Neuronal stem cell (in vitro differentiated cells): Measurements from ENCODE around the gene DTX1.
A peak's percentile ranks its signal among the peaks of the same experiment; 100 is the strongest.

Experiments
- DNase-seq: peaks from one replicate; pipeline ENCODE4 v3.0.0-alpha.2; 2013; ENCODE audit warnings: low spot score
- H2AFZ ChIP-seq: one replicate; pipeline ENCODE4 v1.6.1; 2013; ENCODE audit warnings: mild to moderate bottlenecking, low read length, inconsistent platforms
- H2AK5ac ChIP-seq: 2 replicates; pipeline ENCODE4 v1.6.1; 2013; ENCODE audit warnings: low read depth, mild to moderate bottlenecking, inconsistent platforms, low read length, moderate library complexity, mixed read lengths
- H2BK120ac ChIP-seq: 2 replicates; pipeline ENCODE4 v1.6.1; 2013; ENCODE audit warnings: low read depth, mild to moderate bottlenecking, inconsistent platforms, low read length, moderate library complexity, mixed read lengths
- H2BK12ac ChIP-seq: one replicate; pipeline ENCODE4 v1.6.1; 2013; ENCODE audit warnings: low read length, inconsistent platforms
- H2BK15ac ChIP-seq: 2 replicates; pipeline ENCODE4 v1.6.1; 2013; ENCODE audit warnings: mild to moderate bottlenecking, low read length, inconsistent platforms, mixed read lengths
- H2BK5ac ChIP-seq: one replicate; pipeline ENCODE4 v1.6.1; 2013; ENCODE audit warnings: inconsistent platforms, mild to moderate bottlenecking, low read length, moderate library complexity
- H3K14ac ChIP-seq: one replicate; pipeline ENCODE4 v1.6.1; 2013; ENCODE audit warnings: low read length, inconsistent platforms
- H3K18ac ChIP-seq: 2 replicates; pipeline ENCODE4 v1.6.1; 2013; ENCODE audit warnings: low read length, inconsistent platforms
- H3K23ac ChIP-seq: 2 replicates; pipeline ENCODE4 v1.6.1; 2013; ENCODE audit warnings: low read depth, mild to moderate bottlenecking, mixed read lengths, low read length, inconsistent platforms; ENCODE audit not compliant: poor library complexity
- H3K27ac ChIP-seq: replicated peaks from 3 replicates; pipeline ENCODE4 v1.5.1; 2013; ENCODE audit warnings: low read length, inconsistent platforms
- H3K27me3 ChIP-seq, 3 experiments: 2 replicates each; pipeline ENCODE4 v1.6.1; 2013; ENCODE audit warnings: low read length in 3 of 3, mild to moderate bottlenecking in 2 of 3, inconsistent platforms in 1 of 3, low read depth in 1 of 3, mixed read lengths in 1 of 3, moderate library complexity in 1 of 3; ENCODE audit not compliant: control insufficient read depth in 3 of 3, insufficient read depth in 3 of 3
- H3K36me3 ChIP-seq, 2 donors: replicated peaks in 1 of 2; 2 replicates each; pipeline ENCODE4 v1.6.1; 2013; ENCODE audit warnings: low read length in 2 of 2; ENCODE audit not compliant: control insufficient read depth in 2 of 2, insufficient read depth in 2 of 2
- H3K4ac ChIP-seq: 2 replicates; pipeline ENCODE4 v1.6.1; 2013; ENCODE audit warnings: inconsistent platforms, mild to moderate bottlenecking, low read length, moderate library complexity
- H3K4me1 ChIP-seq, 2 donors: 1 replicate in 1 of 2; 2 replicates in 1 of 2; pipeline ENCODE4 v1.6.1; 2013; ENCODE audit warnings: low read length in 2 of 2, low read depth in 1 of 2; ENCODE audit not compliant: control insufficient read depth in 2 of 2, insufficient read depth in 1 of 2
- H3K4me2 ChIP-seq: one replicate; pipeline ENCODE4 v1.6.1; 2013; ENCODE audit warnings: mild to moderate bottlenecking, low read length, inconsistent platforms; ENCODE audit not compliant: insufficient read depth, poor library complexity, severe bottlenecking
- H3K4me3 ChIP-seq, 2 donors: 2 replicates each; pipeline ENCODE4 v1.5.1; 2013; ENCODE audit warnings: low read length in 2 of 2, mild to moderate bottlenecking in 2 of 2, inconsistent platforms in 1 of 2, moderate library complexity in 1 of 2
- H3K79me1 ChIP-seq: one replicate; pipeline ENCODE4 v1.6.1; 2013; ENCODE audit warnings: low read depth, mild to moderate bottlenecking, inconsistent platforms, low read length, moderate library complexity
- H3K9ac ChIP-seq: one replicate; pipeline ENCODE4 v1.6.1; 2013; ENCODE audit warnings: mild to moderate bottlenecking, low read depth, low read length, inconsistent platforms; ENCODE audit not compliant: poor library complexity
- H3K9me3 ChIP-seq, 2 donors: replicated peaks in 1 of 2; 2 replicates each; pipeline versions ENCODE3 to v1.6.1; 2013; ENCODE audit warnings: low read length in 2 of 2, mild to moderate bottlenecking in 2 of 2, inconsistent platforms in 1 of 2, low read depth in 1 of 2, mixed read lengths in 1 of 2, moderate library complexity in 1 of 2; ENCODE audit not compliant: control insufficient read depth in 2 of 2, insufficient read depth in 1 of 2
- H4K8ac ChIP-seq: one replicate; pipeline ENCODE4 v1.6.1; 2013; ENCODE audit warnings: low read depth, mild to moderate bottlenecking, inconsistent platforms, low read length, moderate library complexity
- H4K91ac ChIP-seq: one replicate; pipeline ENCODE4 v1.6.1; 2013; ENCODE audit warnings: low read length, low read depth, mild to moderate bottlenecking, inconsistent platforms; ENCODE audit not compliant: poor library complexity
- WGBS, 2 donors: extraction: QIAGEN DNeasy Blood & Tissue Kit; methylation state at CpG; one replicate each; pipeline ENCODE4 v1.1.7; 2013; ENCODE audit warnings: missing lambda C conversion rate in 2 of 2, mixed read lengths in 1 of 2; ENCODE audit not compliant: insufficient read length in 2 of 2, insufficient replicate concordance in 1 of 2; ENCODE audit errors: extremely low coverage in 2 of 2; 5-methylcytosine and 5-hydroxymethylcytosine counted together

The DTX1 gene

GRCh38 chr12:113096675-113097461, 40.3 kb downstream of the DTX1 start:
- Histone ChIP-seq H2BK120ac (no peak overlapping the region), H3K23ac (no peak overlapping the region), H3K14ac (no peak overlapping the region), H3K79me1 (peaks cover 2% of the 10 kb centered on the region), H2BK12ac (no peak overlapping the region), H3K27me3 (peaks cover 0 to 6% (median 0%) of the 10 kb centered on the region in 3 experiments), H2BK15ac (peak overlapping the region; percentile 7), H4K91ac (no peak overlapping the region), H4K8ac (no peak overlapping the region), H3K4ac (no peak overlapping the region), H3K18ac (peak overlapping the region; percentile 9), H3K4me1 (peaks cover 8 to 12% of the 10 kb centered on the region in 2 donors), H2BK5ac (no peak overlapping the region), H2AFZ (no peak overlapping the region), H3K36me3 (no peaks in the 10 kb centered on the region), H3K4me2 (no peak overlapping the region), H3K27ac (no peak overlapping the region), H2AK5ac (peak overlapping the region; percentile 29), H3K9ac (peak overlapping the region; percentile 63), H3K9me3 (no peaks in the 10 kb centered on the region), H3K4me3 (no peak overlapping the region)
- no CpG with 5 or more reads among the region's 30 CpGs for WGBS, 2 donors
- DNase-seq: no peak

- Histone ChIP-seq H4K8ac (no peak overlapping the region), H3K4ac (no peak overlapping the region), H3K9ac (no peak overlapping the region), H3K23ac (no peak overlapping the region), H2AK5ac (no peak overlapping the region), H2AFZ (peak overlapping the region; percentile 47), H3K18ac (no peak overlapping the region), H3K27me3 (peaks cover 0 to 2% (median 0%) of the 10 kb centered on the region in 3 experiments), H2BK120ac (no peak overlapping the region), H2BK15ac (no peak overlapping the region), H3K79me1 (peaks cover 2% of the 10 kb centered on the region), H3K27ac (no peak overlapping the region), H3K4me1 (peaks cover 8 to 12% of the 10 kb centered on the region in 2 donors), H3K14ac (no peak overlapping the region), H3K36me3 (no peaks in the 10 kb centered on the region), H2BK12ac (no peak overlapping the region), H2BK5ac (no peak overlapping the region), H3K9me3 (no peaks in the 10 kb centered on the region), H3K4me2 (peak overlapping the region; percentile 34), H4K91ac (no peak overlapping the region), H3K4me3 (no peak overlapping the region)
- WGBS, 2 donors: no CpG with 5 or more reads among the region's 14 CpGs
- DNase-seq: peak; percentile 40
Observed at GRCh38 chr12:113097716-113098440, 41.3 kb downstream of the DTX1 start.

GRCh38 chr12:113098441-113099028, 42.0 kb downstream of the DTX1 start:
- Histone ChIP-seq H4K8ac (no peak overlapping the region), H3K14ac (no peak overlapping the region), H2AFZ (peak overlapping the region; percentile 47), H2BK12ac (no peak overlapping the region), H3K9me3 (no peaks in the 10 kb centered on the region), H3K4me1 (peaks cover 8 to 11% of the 10 kb centered on the region in 2 donors), H3K18ac (no peak overlapping the region), H3K4ac (no peak overlapping the region), H3K23ac (no peak overlapping the region), H3K4me2 (no peak overlapping the region), H2BK5ac (no peak overlapping the region), H3K36me3 (no peaks in the 10 kb centered on the region), H3K4me3 (no peak overlapping the region), H3K27me3 (peaks cover 0 to 4% (median 0%) of the 10 kb centered on the region in 3 experiments), H3K27ac (no peak overlapping the region), H2BK15ac (no peak overlapping the region), H2BK120ac (no peak overlapping the region), H3K79me1 (peaks cover 2% of the 10 kb centered on the region), H3K9ac (no peak overlapping the region), H2AK5ac (no peak overlapping the region), H4K91ac (no peak overlapping the region)
- DNase-seq: peak; percentile 56
- WGBS, 2 donors: no CpG with 5 or more reads among the region's 15 CpGs

- Histone ChIP-seq H3K36me3 (no peaks in the 10 kb centered on the region), H2AK5ac (no peak overlapping the region), H4K91ac (no peak overlapping the region), H3K9me3 (no peaks in the 10 kb centered on the region), H3K23ac (no peak overlapping the region), H3K4me1 (peaks cover 8 to 11% of the 10 kb centered on the region in 2 donors), H3K4ac (no peak overlapping the region), H3K27me3 (peaks cover 0 to 11% (median 0%) of the 10 kb centered on the region in 3 experiments), H3K18ac (no peak overlapping the region), H3K79me1 (peaks cover 2% of the 10 kb centered on the region), H3K14ac (no peak overlapping the region), H2BK15ac (no peak overlapping the region), H3K9ac (no peak overlapping the region), H3K4me2 (no peak overlapping the region), H2AFZ (no peak overlapping the region), H2BK5ac (no peak overlapping the region), H2BK120ac (no peak overlapping the region), H3K4me3 (no peak overlapping the region), H4K8ac (no peak overlapping the region), H2BK12ac (no peak overlapping the region), H3K27ac (no peak overlapping the region)
- DNase-seq: no peak
Observed at GRCh38 chr12:113099364-113099763, 42.8 kb downstream of the DTX1 start.
